PC-3 (cell line): Measurements from ENCODE around the gene MME. TPM values are rescaled to one million over a fixed set of nuclear protein-coding genes. Genes with fewer than 3 reads are reported as not detected.
"Not testable (repeated sequence)": the region's sequence is repeated elsewhere in the genome, so short reads cannot be mapped to it uniquely, and the experiment has no call there.

ENCODE experiments used
- ATAC-seq: fragments of 200-7000 bp; cut with Tn5 transposase; 2 replicates; pipeline ENCODE4 v1.9.1; 2020; ENCODE audit warnings: mild to moderate bottlenecking, moderate library complexity
- BruUV-seq: library from RNA; stranded (reverse); fragments of 400-500 nt; replicated peaks from 2 replicates; lab custom pipeline; 2021; lab: Mats Ljungman, UMichigan
- CTCF ChIA-PET: fragments of 300-600 bp; sonication (Branson Sonifier 250); formaldehyde crosslinking; loops from one replicate; lab custom pipeline; 2022; ENCODE audit warnings: antibody characterized with exemption; lab: Charles Lee
- POLR2A ChIA-PET: fragments of 300-600 bp; sonication (Branson Sonifier 250); formaldehyde crosslinking; loops from one replicate; lab custom pipeline; 2022; ENCODE audit warnings: antibody characterized with exemption; ENCODE audit not compliant: unreplicated experiment; lab: Charles Lee
- DNase-seq: peaks from one replicate; pipeline ENCODE4 v3.0.0-alpha.2; 2015
- H2AFZ ChIP-seq: fragments of 300-600 bp; sonication (generic); 2 replicates; pipeline ENCODE4 v1.6.0; 2016; ENCODE audit warnings: antibody characterized with exemption, low read length
- H3F3A ChIP-seq: fragments of 300-600 bp; sonication (generic); one replicate; pipeline ENCODE4 v1.6.0; 2017; ENCODE audit warnings: antibody characterized with exemption, low read length, control low read depth, mild to moderate bottlenecking; ENCODE audit not compliant: unreplicated experiment
- H3K27ac ChIP-seq: fragments of 300-600 bp; sonication (generic); 2 replicates; pipeline ENCODE4 v1.5.1; 2016; ENCODE audit warnings: mild to moderate bottlenecking, low read length
- H3K27me3 ChIP-seq: fragments of 300-600 bp; sonication (generic); 2 replicates; pipeline ENCODE4 v1.6.1; 2016; ENCODE audit warnings: low read length, mixed read lengths
- H3K36me3 ChIP-seq: fragments of 300-600 bp; sonication (generic); 2 replicates; pipeline ENCODE4 v1.6.1; 2016; ENCODE audit warnings: low read depth, mixed run types, low read length, mixed read lengths
- H3K4me1 ChIP-seq: fragments of 300-600 bp; sonication (generic); 2 replicates; pipeline ENCODE4 v1.5.1; 2016; ENCODE audit warnings: low read length; ENCODE audit not compliant: insufficient read depth
- H3K4me2 ChIP-seq: fragments of 300-600 bp; sonication (generic); 2 replicates; pipeline ENCODE4 v1.6.0; 2016; ENCODE audit warnings: low read length
- H3K4me3 ChIP-seq: fragments of 300-600 bp; sonication (generic); 2 replicates; pipeline ENCODE4 v1.5.1; 2016; ENCODE audit warnings: mild to moderate bottlenecking, low read length, mixed read lengths
- H3K79me2 ChIP-seq: fragments of 300-600 bp; sonication (generic); 2 replicates; pipeline ENCODE4 v1.6.1; 2017; ENCODE audit warnings: low read length, mixed read lengths
- H3K9ac ChIP-seq: fragments of 300-600 bp; sonication (generic); 2 replicates; pipeline ENCODE4 v1.6.0; 2016; ENCODE audit warnings: mild to moderate bottlenecking, low read length
- H3K9me2 ChIP-seq: fragments of 300-600 bp; sonication (generic); replicated peaks from 2 replicates; pipeline ENCODE4 v1.6.1; 2016; ENCODE audit warnings: mixed run types, low read length, mixed read lengths
- H3K9me3 ChIP-seq: fragments of 300-600 bp; sonication (generic); 2 replicates; pipeline ENCODE4 v1.6.1; 2016; ENCODE audit warnings: low read length, mixed read lengths
- H4K20me1 ChIP-seq: fragments of 300-600 bp; sonication (generic); 2 replicates; pipeline ENCODE4 v1.6.1; 2016; ENCODE audit warnings: low read length, mixed read lengths
- CTCF ChIP-seq: fragments of 300-600 bp; sonication (generic); conservative IDR thresholded peaks from 2 replicates; pipeline ENCODE4 v1.5.1; 2017; ENCODE audit warnings: antibody characterized with exemption, low read depth, mild to moderate bottlenecking, low read length
- EZH2 ChIP-seq: fragments of 300-600 bp; sonication (generic); IDR thresholded peaks from one replicate; pipeline ENCODE4 v1.6.1; 2017; ENCODE audit warnings: antibody characterized with exemption, mild to moderate bottlenecking, low read length; ENCODE audit not compliant: unreplicated experiment
- EZH2phosphoT487 ChIP-seq: fragments of 300-600 bp; sonication (generic); IDR thresholded peaks from 2 replicates; pipeline ENCODE4 v1.6.1; 2018; ENCODE audit warnings: mild to moderate bottlenecking, antibody characterized with exemption, low read length, borderline replicate concordance
- intact Hi-C: fragments of 100-400 bp; cut with micrococcal nuclease; formaldehyde crosslinking; loops from 2 replicates; pipeline ENCODE4 v1.9.0; 2023
- total RNA-seq: library from RNA; depleted of rRNA; stranded (reverse); fragments of >200 nt; gene quantifications from 2 replicates; pipeline ENCODE4 v1.2.3, GENCODE V29; 2014

MME gene
- total RNA-seq, 1 experiment from 2014 or later: 1.2 TPM

- H3K4me1 ChIP-seq: peaks cover 11% of the 10 kb centered on the region
- intact Hi-C loops: no loop called here
- H3K27ac ChIP-seq: no peak overlapping the region
- POLR2A ChIA-PET: interaction anchor here (0.6 kb wide), 1 partner anchor 36 kb away, joined by 3 read pairs; no protein-coding TSS in a partner anchor
- H3F3A ChIP-seq: no peaks in the 10 kb centered on the region
- H3K4me2 ChIP-seq: peak overlapping the region; percentile 9; the same call in 1 of the 2 replicates
- no peak overlapping the region for H2AFZ ChIP-seq
- BruUV-seq: no TSS peak
- no peaks in the 10 kb centered on the region for H3K27me3 ChIP-seq
- H3K9me2 ChIP-seq: no peaks in the 10 kb centered on the region
- H3K9ac ChIP-seq: no peak overlapping the region
- H3K36me3 ChIP-seq: no peaks in the 10 kb centered on the region
- H4K20me1 ChIP-seq: no peaks in the 10 kb centered on the region
- DNase-seq: peak; percentile 58
- no peak for TF ChIP-seq EZH2phosphoT487
- no peak for TF ChIP-seq EZH2
- TF ChIP-seq CTCF: no peak
- no peaks in the 10 kb centered on the region for H3K9me3 ChIP-seq
- CTCF ChIA-PET: no interaction called here
- H3K79me2 ChIP-seq: no peaks in the 10 kb centered on the region
- ATAC-seq: no peak
- no peak overlapping the region for H3K4me3 ChIP-seq
Measured at GRCh38 chr3:155211940-155212339, 131.8 kb downstream of the MME start.

GRCh38 chr3:155216007-155216406, 135.9 kb downstream of the MME start:
- H3K79me2 ChIP-seq, DNase-seq, H3K9ac ChIP-seq, POLR2A ChIA-PET, H4K20me1 ChIP-seq, H3K36me3 ChIP-seq, intact Hi-C loops, BruUV-seq, ATAC-seq, H3K9me2 ChIP-seq, H3F3A ChIP-seq, CTCF ChIA-PET, H3K4me3 ChIP-seq, H3K4me2 ChIP-seq, H3K9me3 ChIP-seq, H3K27ac ChIP-seq, H2AFZ ChIP-seq, H3K27me3 ChIP-seq: not testable (repeated sequence)
- H3K4me1 ChIP-seq: peaks cover 22% of the 10 kb centered on the region

GRCh38 chr3:155217591-155217990, 137.5 kb downstream of the MME start:
- Histone ChIP-seq H3K4me1 (peaks cover 11% of the 10 kb centered on the region), H3K27ac (no peak overlapping the region), H3K9ac (no peak overlapping the region), H2AFZ (no peak overlapping the region), H3K27me3 (no peaks in the 10 kb centered on the region), H3K79me2 (no peaks in the 10 kb centered on the region), H3K4me2 (no peak overlapping the region), H3K4me3 (no peak overlapping the region), H3K9me2 (no peaks in the 10 kb centered on the region), H3F3A (no peaks in the 10 kb centered on the region), H3K9me3 (no peaks in the 10 kb centered on the region), H4K20me1 (no peaks in the 10 kb centered on the region), H3K36me3 (no peaks in the 10 kb centered on the region)
- ChIA-PET POLR2A (no interaction called here), CTCF (no interaction called here)
- intact Hi-C loops: no loop called here
- TF ChIP-seq CTCF (no peak), EZH2 (no peak), EZH2phosphoT487 (no peak)
- BruUV-seq: no TSS peak
- no peak for DNase-seq
- no peak for ATAC-seq
